ENCODE data around the gene GBX1. TPM values are rescaled to one million over a fixed set of nuclear protein-coding genes. Genes with fewer than 3 reads are reported as not detected.
A peak's percentile ranks its signal among the peaks of the same experiment; 100 is the strongest.

GBX1 gene
- total RNA-seq, 1 experiment from 2014 or later, result not detected

DNA sequence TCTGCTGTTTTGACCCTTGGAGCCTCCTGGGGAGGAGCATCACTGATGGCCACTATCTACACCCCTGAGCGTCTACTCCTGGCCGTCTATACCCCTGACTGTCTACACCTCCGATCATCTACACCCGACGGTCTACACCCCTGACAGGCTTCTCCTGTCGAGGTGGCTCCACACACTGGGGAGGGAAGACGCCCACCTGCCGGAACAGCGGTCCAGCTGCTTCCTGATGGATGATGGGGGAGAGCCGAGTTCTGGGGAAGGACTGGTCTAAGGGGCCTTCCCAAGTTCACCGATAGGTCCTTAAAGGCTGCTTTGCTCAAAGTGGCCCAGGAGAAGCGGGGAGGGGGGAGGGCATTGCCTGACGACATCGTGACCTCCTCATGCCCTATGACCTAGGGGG, 39.4 kb downstream of the GBX1 start:
- no peak for DNase-seq (ENCODE audit: low spot score)
- ChIA-PET CTCF (interaction anchor here (0.7 to 1.2 kb wide), 2 partner anchors 10 to 38 kb away, joined by 3 to 4 read pairs; no protein-coding TSS in a partner anchor), POLR2A (no interaction called here)
- no peak overlapping the region for H3K27ac Mint-ChIP-seq
- TF ChIP-seq, protein P1, sequence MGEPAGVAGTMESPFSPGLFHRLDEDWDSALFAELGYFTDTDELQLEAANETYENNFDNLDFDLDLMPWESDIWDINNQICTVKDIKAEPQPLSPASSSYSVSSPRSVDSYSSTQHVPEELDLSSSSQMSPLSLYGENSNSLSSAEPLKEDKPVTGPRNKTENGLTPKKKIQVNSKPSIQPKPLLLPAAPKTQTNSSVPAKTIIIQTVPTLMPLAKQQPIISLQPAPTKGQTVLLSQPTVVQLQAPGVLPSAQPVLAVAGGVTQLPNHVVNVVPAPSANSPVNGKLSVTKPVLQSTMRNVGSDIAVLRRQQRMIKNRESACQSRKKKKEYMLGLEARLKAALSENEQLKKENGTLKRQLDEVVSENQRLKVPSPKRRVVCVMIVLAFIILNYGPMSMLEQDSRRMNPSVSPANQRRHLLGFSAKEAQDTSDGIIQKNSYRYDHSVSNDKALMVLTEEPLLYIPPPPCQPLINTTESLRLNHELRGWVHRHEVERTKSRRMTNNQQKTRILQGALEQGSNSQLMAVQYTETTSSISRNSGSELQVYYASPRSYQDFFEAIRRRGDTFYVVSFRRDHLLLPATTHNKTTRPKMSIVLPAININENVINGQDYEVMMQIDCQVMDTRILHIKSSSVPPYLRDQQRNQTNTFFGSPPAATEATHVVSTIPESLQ (CRISPR knock-in tag; IDR thresholded peaks at IDR 0.05), result no peak
- TF ChIP-seq, protein P2, sequence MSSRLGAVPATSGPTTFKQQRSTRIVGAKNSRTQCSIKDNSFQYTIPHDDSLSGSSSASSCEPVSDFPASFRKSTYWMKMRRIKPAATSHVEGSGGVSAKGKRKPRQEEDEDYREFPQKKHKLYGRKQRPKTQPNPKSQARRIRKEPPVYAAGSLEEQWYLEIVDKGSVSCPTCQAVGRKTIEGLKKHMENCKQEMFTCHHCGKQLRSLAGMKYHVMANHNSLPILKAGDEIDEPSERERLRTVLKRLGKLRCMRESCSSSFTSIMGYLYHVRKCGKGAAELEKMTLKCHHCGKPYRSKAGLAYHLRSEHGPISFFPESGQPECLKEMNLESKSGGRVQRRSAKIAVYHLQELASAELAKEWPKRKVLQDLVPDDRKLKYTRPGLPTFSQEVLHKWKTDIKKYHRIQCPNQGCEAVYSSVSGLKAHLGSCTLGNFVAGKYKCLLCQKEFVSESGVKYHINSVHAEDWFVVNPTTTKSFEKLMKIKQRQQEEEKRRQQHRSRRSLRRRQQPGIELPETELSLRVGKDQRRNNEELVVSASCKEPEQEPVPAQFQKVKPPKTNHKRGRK (CRISPR knock-in tag; IDR thresholded peaks at IDR 0.05; ENCODE audit: borderline replicate concordance), result no peak
- H3K27me3 Mint-ChIP-seq (ENCODE audit: low read depth), result peaks cover 5% of the 10 kb centered on the region; the same call in 1 of the 2 replicates
- peaks cover 31% of the 10 kb centered on the region for H3K4me1 Mint-ChIP-seq
- H3K9me3 Mint-ChIP-seq, result no peaks in the 10 kb centered on the region
- H3K36me3 Mint-ChIP-seq, result peaks cover 25% of the 10 kb centered on the region
- ATAC-seq, result no peak
- H3K4me3 Mint-ChIP-seq, result no peak overlapping the region

DNA sequence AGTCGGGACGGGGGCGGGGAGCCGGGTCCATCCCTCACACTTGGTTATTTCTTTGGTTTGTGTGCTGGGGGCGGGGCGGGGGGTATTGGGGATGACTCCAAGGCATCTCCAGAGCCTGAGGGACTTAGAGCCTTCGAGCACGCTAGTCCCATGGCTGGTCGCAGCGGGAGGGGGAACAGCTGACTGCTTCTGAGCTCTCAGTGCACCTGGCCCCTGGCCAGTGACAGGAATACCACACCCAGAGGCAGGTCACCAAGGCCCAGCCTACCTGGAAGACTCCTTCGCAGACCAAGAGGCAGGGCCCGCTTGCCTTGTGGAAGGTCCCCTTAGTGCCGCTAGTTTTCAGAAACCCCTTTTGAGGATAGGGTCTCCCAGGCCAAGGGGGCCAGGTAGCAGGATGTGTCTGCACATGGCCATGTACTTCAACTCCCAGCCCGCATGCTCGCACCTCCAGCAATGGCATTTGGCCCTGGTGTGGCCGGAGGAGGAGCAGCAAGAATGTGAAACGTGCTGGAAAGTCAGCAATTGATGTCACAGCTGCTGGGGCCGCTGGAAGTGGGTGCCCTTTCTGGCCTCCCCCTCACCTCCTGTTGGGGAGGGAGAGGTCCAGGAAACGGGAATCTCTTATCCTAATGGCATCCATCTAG, 40.9 kb downstream of the GBX1 start:
- no peak for DNase-seq (ENCODE audit: low spot score)
- H3K27me3 Mint-ChIP-seq (ENCODE audit: low read depth), result peaks cover 5% of the 10 kb centered on the region; the same call in 1 of the 2 replicates
- H3K4me3 Mint-ChIP-seq, result peak overlapping the region; percentile 83
- H3K27ac Mint-ChIP-seq, result no peak overlapping the region
- POLR2A ChIA-PET, result interaction anchor here (1.7 kb wide), 1 partner anchor 101 kb away, joined by 7 read pairs; the partner anchor contains the start of gene ABCF2
- ATAC-seq, result no peak
- H3K4me1 Mint-ChIP-seq, result peaks cover 31% of the 10 kb centered on the region
- no peaks in the 10 kb centered on the region for H3K9me3 Mint-ChIP-seq
- CTCF ChIA-PET, result interaction anchor here (0.6 to 4.2 kb wide), 7 partner anchors 11 to 101 kb away, joined by 3 to 65 read pairs (median 6); partner anchors contain the start of gene ABCF2
- H3K36me3 Mint-ChIP-seq, result peaks cover 18% of the 10 kb centered on the region
- TF ChIP-seq, protein P3, sequence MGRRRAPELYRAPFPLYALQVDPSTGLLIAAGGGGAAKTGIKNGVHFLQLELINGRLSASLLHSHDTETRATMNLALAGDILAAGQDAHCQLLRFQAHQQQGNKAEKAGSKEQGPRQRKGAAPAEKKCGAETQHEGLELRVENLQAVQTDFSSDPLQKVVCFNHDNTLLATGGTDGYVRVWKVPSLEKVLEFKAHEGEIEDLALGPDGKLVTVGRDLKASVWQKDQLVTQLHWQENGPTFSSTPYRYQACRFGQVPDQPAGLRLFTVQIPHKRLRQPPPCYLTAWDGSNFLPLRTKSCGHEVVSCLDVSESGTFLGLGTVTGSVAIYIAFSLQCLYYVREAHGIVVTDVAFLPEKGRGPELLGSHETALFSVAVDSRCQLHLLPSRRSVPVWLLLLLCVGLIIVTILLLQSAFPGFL (CRISPR knock-in tag; IDR thresholded peaks at IDR 0.05; ENCODE audit: borderline replicate concordance), result no peak
- TF ChIP-seq TP53 (CRISPR knock-in tag; IDR thresholded peaks at IDR 0.05) (no peak), EMX1 (CRISPR knock-in tag; IDR thresholded peaks at IDR 0.05) (no peak)
- TF ChIP-seq, protein P4, sequence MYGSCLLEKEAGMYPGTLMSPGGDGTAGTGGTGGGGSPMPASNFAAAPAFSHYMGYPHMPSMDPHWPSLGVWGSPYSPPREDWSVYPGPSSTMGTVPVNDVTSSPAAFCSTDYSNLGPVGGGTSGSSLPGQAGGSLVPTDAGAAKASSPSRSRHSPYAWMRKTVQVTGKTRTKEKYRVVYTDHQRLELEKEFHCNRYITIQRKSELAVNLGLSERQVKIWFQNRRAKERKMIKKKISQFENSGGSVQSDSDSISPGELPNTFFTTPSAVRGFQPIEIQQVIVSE (CRISPR knock-in tag; IDR thresholded peaks at IDR 0.05; ENCODE audit: borderline replicate concordance), result no peak
- TF ChIP-seq, protein P5, sequence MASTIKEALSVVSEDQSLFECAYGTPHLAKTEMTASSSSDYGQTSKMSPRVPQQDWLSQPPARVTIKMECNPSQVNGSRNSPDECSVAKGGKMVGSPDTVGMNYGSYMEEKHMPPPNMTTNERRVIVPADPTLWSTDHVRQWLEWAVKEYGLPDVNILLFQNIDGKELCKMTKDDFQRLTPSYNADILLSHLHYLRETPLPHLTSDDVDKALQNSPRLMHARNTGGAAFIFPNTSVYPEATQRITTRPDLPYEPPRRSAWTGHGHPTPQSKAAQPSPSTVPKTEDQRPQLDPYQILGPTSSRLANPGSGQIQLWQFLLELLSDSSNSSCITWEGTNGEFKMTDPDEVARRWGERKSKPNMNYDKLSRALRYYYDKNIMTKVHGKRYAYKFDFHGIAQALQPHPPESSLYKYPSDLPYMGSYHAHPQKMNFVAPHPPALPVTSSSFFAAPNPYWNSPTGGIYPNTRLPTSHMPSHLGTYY (CRISPR knock-in tag; IDR thresholded peaks at IDR 0.05), result no peak

DNA sequence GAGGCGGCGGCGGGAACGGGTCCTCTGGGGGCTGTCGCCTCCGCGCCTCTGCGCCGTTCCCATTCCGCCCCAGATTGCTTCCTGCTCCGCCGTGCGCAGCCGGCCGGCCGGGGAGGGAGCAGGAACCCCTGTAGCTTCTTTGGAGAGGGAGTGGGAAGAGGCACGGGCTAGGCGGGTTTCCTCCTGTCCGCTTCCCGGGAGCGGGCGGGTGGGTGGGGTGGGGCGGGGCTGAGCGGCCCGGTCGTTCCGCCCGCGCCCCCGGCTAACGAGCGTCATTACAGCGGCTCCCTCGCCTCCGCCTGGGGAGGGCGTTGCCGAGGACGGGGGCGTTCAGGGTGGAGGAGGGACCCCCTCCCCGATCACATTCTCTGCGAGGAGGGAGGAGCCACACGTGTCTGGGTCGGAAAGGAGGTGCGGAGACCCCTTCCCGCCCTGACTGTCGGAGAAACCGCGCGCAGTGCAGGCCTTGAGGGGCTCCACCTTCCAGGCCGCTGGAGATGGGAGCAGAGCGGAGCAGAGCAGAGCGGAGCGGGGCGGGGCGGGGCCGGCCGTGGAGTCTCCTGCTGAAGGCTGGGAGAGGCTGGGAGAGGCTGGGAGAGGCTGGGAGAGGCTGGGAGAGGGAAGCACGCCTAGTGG, 41.5 kb downstream of the GBX1 start:
- Mint-ChIP-seq H3K4me3 (peak overlapping the region; percentile 83), H3K27ac (no peak overlapping the region), H3K9me3 (no peaks in the 10 kb centered on the region), H3K4me1 (peaks cover 31% of the 10 kb centered on the region), H3K27me3 (ENCODE audit: low read depth) (peaks cover 5% of the 10 kb centered on the region; the same call in 1 of the 2 replicates), H3K36me3 (peaks cover 22% of the 10 kb centered on the region)
- CTCF ChIA-PET, result interaction anchor here (0.6 to 4.2 kb wide), 20 partner anchors 10 to 376 kb away, joined by 3 to 65 read pairs (median 6); partner anchors contain the start of genes ABCF2, GBX1 and H2BK1
- peak; percentile 46 for ATAC-seq
- TF ChIP-seq, protein P6, sequence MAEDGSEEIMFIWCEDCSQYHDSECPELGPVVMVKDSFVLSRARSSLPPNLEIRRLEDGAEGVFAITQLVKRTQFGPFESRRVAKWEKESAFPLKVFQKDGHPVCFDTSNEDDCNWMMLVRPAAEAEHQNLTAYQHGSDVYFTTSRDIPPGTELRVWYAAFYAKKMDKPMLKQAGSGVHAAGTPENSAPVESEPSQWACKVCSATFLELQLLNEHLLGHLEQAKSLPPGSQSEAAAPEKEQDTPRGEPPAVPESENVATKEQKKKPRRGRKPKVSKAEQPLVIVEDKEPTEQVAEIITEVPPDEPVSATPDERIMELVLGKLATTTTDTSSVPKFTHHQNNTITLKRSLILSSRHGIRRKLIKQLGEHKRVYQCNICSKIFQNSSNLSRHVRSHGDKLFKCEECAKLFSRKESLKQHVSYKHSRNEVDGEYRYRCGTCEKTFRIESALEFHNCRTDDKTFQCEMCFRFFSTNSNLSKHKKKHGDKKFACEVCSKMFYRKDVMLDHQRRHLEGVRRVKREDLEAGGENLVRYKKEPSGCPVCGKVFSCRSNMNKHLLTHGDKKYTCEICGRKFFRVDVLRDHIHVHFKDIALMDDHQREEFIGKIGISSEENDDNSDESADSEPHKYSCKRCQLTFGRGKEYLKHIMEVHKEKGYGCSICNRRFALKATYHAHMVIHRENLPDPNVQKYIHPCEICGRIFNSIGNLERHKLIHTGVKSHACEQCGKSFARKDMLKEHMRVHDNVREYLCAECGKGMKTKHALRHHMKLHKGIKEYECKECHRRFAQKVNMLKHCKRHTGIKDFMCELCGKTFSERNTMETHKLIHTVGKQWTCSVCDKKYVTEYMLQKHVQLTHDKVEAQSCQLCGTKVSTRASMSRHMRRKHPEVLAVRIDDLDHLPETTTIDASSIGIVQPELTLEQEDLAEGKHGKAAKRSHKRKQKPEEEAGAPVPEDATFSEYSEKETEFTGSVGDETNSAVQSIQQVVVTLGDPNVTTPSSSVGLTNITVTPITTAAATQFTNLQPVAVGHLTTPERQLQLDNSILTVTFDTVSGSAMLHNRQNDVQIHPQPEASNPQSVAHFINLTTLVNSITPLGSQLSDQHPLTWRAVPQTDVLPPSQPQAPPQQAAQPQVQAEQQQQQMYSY (CRISPR knock-in tag; IDR thresholded peaks at IDR 0.05), result peak; percentile 94
- TF ChIP-seq CBFB (CRISPR knock-in tag; IDR thresholded peaks at IDR 0.05; ENCODE audit: low read depth), result 0 out of 2 replicates have a peak, but pooled peaks have one; percentile 8
- 0 out of 2 replicates have a peak, but pooled peaks have one; percentile 8 for TF ChIP-seq SP1 (CRISPR knock-in tag; conservative IDR thresholded peaks at IDR 0.05)
- no peak for TF ChIP-seq ETV6 (CRISPR knock-in tag; IDR thresholded peaks at IDR 0.05)
- TF ChIP-seq, protein P7, sequence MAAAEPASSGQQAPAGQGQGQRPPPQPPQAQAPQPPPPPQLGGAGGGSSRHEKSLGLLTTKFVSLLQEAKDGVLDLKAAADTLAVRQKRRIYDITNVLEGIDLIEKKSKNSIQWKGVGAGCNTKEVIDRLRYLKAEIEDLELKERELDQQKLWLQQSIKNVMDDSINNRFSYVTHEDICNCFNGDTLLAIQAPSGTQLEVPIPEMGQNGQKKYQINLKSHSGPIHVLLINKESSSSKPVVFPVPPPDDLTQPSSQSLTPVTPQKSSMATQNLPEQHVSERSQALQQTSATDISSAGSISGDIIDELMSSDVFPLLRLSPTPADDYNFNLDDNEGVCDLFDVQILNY (CRISPR knock-in tag; IDR thresholded peaks at IDR 0.05), result 0 out of 2 replicates have a peak, but pooled peaks have one; percentile 54
- 0 out of 2 replicates have a peak, but pooled peaks have one; percentile 9 for TF ChIP-seq FOXP1 (CRISPR knock-in tag; IDR thresholded peaks at IDR 0.05; ENCODE audit: borderline replicate concordance)
- no peak for TF ChIP-seq JAZF1 (CRISPR knock-in tag; IDR thresholded peaks at IDR 0.05)
- POLR2A ChIA-PET, result interaction anchor here (0.6 to 1.7 kb wide), 2 partner anchors 101 to 218 kb away, joined by 3 to 7 read pairs; partner anchors contain the start of gene ABCF2
- DNase-seq (ENCODE audit: low spot score), result no peak
